ENCODE results near the gene FRAS1.

The FRAS1 gene

DNA sequence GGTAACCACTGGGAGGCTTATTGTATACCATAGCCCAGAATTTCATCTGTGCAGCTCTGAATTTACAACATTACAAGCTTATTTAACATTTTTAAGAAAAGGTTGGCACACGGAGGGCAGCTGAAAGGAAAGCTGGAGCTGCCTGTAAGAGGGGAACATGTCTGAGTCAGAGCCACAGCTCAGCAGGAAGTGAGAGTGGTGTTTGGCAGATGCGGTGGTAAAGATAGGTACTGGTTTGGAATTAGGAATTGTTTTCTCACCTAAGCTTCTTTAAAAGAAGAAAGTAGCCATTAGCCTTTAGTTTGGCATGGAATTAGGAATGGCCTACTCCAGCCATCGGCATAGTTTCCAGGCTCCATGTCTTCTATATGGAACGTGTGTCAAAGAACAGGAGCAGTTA is 321.9 kb downstream of the FRAS1 start:
- DNase-seq, result no peak

DNA sequence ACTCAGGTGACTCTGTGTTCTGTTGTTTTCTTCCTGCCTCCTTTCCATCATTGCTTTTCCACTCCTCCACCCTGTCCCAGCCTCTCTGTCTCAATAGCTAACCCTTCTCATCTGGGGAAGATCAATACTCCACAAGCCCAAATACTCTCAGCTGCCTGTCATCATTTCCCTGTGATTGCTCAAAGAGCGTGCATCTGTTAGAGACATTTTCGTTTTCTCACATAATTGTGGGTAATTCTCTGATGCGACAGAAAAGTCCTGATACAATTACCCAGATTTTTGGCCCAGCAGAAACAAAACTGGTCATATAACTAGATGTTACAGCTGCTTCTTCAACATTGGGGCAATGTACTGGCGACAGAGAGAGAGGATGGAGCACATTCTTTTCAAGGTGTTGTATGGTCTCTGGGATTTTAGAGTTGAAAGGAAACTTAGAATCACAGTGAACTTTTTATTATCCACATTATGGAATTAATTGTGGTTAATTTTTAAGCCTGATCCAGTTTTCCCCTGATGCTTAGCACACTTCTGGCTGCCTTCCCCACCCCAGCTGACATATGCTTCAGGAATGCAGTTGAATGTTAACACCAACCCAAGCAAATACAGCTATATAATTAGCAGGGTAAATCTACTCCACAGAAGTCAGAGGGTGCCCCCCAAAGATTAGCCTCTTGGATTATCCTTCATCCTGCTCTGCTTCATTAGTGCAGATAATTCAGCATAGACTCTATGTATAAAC is 323.0 kb downstream of the FRAS1 start:
- no peak for DNase-seq

DNA sequence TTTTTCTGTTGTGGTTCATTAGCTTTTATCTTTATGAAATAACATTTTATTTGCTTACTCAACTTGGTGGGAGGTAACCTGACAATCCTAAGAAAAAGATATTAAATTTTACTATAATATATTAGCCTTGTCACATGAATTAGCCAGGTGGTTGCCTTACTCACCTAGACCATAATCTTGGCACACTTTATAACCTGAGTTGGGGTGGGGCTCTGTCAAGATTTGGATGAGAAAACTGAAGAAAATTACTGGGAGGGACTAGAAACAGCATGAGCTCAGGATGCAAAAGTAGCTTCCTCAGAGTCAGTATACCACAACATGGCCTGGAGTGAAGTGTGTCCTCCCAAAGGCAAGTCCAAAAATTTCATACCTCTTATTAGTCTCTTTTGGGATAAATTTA is 329.6 kb downstream of the FRAS1 start:
- no peak for DNase-seq

DNA sequence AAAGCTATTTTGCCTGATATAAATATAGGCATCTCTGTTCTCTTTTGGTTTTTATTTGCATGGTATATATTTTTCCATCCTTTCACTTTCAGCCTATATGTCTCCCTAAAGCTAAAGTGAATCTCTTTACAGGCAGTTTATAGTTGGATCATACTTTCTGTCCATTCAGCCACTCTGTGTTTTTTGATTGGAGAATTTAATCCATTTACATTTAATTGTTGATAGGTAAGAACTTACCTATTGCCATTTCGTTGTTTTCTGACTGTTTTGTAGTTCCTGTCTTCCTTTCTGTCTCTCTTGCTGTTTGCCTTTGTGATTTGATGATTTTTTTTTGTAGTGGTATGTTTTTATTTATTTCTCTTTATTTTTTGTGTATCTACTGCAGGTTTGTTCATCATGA is 338.5 kb downstream of the FRAS1 start:
- no peak for DNase-seq

DNA sequence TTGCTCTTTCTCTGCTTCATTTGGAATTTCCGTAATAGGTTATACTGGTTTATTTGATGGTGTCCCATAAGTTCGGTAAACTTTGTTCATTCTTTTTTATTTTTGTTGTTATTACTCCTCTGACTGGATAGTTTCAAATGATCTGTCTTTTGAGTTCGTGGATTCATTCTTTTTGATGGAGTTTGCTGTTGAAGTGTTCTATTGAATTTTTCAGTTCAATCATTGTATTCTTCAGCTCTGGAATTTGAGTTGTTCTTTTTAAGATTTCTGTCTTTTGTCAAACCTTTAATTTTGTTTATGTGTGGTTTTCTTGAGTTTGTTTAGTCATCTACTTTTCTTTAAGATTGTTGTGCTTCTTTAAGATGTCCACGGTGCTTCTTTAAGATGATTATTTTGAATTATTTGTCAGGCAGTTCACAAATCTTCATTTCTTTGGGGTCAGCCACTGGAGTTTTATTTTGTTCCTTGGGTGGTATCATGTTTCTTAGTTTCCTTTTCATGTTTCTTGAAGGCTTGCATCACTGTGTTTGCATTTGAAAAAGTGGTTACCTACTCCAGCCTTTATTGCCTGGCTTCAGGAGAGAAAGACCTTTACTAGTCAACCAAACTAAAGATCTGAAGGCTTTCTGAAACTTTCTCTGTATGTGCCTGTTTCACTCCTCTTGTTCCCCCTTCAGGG is 339.6 kb downstream of the FRAS1 start:
- DNase-seq, result no peak

DNA sequence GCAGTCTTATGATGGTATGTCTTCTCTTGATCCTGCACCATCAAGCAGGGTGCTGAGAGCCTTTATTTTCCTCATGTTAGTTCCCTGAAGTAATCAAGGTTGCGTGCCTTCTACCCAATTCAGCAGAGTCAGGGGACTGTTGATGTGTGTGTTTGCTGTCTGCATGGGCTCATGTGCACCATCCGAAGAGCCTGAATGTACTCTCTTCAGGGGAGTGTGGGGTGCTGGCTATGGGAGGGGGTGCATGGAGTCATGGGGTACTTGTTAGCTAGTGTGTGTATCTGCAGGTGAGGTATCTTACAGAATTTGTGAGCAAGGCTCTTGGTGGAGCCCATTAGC is 340.1 kb downstream of the FRAS1 start:
- DNase-seq, result no peak

DNA sequence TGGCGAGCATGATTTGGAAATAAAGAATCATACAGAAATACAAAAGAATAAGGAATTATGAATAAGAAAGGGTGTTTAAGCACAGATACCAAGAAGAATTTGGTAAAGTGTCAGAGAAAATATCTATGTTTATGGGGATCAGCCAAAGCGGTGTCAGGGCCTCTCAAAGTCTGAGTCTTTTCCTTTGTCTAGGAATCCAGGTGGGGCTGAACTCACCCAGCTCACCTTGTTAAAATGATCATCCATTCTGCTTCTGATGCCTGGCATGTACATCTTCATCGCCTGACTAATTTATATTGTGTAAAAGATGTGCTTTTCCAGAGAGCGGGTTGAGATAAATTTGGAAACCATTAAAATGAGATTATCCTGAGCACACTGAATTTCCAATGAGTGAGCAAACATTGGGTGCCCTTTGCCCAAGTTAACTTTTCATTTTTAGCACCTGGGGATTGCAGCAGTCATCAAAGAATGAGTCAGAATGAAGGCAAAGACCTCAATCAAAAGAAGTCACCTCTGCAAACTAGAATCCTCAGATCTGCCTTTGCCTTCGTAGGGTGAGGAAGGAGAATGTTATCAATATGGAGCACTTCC is 352.6 kb downstream of the FRAS1 start:
- DNase-seq, result no peak

DNA sequence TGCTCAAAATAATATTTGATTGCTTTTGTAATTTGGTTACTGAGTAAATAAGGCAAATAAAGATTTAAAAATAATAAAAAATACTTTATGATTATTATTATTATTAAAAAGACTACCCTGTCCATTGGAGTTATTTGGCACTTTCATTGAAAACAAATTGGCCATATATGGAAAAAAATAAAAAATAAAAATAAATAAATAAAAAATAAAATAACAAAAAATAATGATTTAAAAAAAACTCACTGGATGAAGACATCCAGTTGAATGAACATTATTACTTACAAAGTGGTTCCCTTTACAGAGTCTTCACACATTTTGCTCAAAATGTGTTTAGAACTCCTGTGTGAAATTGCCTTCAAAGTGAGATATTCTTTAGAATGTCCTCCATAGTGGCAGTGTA is 353.1 kb downstream of the FRAS1 start:
- no peak for DNase-seq

DNA sequence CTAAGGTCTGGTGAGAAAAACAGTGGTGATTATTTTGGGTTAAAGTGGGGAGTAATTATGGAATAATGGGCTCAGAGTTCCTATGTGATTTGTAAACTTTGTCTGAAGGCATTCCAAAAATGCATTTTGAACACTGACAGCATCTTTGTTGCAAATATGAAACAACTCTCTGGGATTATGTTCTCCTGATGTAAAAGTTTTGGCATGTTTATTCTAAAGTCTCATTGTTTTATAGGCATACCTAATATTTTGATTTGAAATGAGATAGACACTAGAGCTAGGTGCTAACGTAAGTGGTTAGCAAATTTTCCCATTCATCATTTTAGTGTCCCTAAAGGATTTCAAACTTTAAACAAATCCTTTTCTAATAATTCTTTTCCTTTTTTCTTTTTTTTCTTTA is 353.6 kb downstream of the FRAS1 start:
- no peak for DNase-seq

DNA sequence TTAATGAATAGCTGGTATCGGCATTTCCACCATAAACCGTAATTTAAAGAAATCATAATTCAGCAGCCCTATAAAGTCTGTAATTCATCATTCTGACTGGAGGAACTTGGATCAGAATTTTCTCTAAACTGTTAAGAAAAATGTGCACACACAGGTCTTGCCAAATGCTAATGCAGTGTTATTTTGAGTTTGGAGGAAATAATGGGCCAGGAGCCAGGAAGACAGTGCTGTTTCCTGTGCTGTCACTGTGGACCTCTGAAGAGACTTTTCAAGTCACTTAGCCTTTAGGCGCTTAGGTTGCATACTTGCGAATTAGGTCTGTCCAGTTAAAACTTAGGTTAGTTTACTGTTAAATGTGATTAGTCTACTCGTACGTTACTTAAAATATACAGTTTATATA is 357.0 kb downstream of the FRAS1 start:
- DNase-seq, result no peak

DNA sequence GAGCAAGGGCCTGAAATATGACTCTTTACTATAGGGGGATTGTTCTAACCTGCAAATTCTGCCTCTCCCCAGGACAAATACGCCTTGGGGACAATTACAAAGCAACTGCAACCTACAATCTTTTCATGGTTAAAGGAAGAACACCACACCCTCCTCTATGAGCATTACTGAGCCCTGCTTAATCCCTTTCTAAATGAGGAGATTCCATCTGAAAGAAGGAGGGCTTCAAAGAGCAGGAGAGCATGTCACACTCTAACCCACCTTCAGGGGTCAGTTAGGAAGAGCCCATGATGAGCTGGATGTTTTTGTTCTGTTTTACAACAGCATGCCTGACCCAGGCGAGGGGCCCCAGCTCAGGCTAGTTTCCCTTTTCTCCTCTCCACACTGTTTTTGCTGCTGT is 360.5 kb downstream of the FRAS1 start:
- DNase-seq, result no peak

DNA sequence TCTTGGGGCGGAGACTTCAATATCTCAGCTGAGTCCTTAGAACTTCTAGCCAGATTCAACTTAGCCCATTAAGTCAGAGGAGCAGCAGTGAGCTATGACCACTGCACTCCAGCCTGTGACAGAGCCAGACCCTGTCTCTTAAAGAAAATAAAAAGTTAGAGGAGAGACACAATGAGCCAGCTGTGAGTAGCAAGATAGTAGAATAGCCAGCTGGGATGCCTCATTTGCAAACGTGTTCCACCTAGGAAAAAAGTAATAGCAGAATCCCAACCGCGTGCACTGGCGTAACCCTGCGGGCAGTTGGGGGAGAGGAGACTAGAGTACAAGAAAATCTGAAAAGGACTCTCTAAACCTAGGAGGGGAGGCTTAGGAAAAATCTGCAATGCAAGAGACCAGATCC is 361.3 kb downstream of the FRAS1 start:
- peak in 1 of 2 experiments; percentile 0 for DNase-seq

DNA sequence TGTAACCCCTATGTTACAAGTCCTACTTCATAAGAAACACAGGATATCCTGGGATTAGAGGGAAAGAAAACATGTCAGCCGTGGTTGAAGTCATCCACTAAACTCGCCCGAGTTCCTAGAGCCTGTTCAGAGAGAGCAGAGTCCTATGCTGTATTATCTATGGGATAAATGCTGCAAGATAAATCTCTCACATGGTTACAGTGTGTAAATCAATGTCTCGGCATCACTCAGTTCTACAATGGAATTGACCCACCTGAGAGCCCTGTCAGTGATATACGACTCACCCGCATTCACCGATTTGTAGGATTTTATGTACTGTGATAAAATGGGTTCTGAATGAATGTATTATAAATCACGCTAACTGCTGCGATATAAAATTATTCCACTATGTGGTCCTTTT is 366.7 kb downstream of the FRAS1 start:
- DNase-seq, result no peak

DNA sequence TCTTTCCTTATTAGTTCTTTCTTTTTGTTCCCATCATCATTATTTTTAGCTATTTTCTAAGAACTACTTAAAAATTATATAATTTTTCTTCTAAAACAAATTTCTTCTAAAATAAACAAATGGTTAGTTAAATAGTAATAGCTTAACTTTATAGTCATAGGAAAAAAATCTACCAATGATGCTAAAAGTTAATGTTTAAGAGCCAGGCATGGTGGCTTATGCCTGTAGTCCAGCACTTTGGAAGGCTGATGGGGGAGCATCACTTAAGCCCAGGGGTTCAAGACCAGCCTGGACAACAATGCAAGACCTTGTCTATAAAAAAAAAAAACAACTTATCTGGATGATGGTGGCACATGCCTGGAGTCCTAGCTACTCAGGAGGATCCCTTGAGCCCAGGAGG is 367.3 kb downstream of the FRAS1 start:
- DNase-seq, result no peak

DNA sequence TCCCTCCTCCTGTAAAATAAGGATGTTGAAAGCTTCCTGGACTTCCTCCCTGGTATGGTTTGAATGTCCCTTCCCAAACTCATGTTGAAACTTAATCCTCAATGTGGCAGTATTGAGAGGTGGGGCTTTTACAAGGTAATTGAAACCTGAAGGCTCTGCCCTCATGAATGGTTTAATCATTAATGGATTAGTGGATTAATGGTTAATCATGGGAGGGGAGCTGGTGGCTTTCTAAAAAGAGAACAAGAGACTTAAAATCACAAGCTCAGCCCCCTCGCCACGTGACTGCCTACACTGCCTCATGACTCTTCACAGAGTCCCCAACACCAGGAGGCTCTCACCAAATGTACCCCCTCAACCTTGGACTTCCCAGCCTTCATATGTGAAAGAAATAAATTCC is 369.8 kb downstream of the FRAS1 start:
- no peak for DNase-seq

DNA sequence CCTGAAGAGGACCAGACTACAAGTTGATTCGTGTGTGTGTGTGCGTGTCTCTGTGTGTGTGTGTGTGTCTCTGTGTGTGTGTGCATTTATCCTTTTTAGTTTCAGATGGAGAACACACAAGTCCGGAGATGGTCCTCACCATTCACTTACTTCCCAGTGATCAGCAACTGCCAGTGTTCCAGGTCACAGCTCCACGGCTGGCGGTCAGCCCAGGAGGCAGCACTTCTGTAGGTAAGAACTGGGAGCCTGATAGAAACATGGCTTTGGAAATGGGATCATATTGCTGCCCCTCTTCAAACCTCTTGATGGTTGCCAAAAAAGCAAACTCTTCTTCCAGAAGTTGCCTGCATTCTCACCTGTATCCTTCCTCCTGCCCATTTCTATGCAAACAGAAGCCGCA is 371.9 kb downstream of the FRAS1 start:
- no peak for DNase-seq

DNA sequence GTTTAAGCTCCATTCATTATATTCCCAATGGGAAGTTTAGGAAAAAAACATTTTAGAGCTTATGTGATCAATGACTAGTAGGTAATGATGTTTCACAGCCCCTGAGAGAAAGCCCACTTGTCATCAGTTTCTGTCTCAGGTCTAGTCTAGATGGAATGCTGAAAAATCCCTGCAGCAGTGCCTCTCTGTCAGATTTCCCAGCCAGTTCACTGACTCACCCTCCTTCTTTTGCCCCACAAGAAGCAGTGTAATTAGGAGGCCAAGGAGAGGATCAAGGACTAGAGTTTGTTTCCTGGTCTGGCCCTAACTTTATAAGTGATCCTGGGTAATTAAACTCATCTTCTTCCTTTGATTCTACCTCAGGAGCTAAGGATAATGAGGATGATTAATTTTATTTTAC is 375.8 kb downstream of the FRAS1 start:
- DNase-seq, result no peak

DNA sequence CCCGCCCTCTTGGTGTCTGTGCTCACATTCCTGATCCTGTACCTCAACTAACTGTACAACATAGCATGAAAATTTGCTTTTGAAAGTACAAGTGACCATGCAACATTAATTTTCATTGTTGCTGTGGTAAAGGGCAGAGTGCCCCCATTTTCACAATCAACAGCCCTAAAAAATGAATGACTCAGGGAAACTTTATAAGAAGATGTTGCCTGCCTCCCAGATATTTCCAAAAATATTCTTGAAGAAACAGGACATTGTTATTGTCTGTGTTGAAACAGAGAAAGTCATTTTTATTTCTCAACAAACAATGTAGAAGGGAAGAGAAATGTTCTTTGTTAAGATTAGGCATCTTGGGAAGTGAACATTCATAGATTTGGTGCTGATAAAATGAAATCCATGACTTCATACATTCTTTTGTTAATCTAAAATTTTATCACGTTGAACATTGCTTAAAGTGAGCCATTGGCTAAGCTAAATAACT is 380.5 kb downstream of the FRAS1 start:
- DNase-seq, result no peak

DNA sequence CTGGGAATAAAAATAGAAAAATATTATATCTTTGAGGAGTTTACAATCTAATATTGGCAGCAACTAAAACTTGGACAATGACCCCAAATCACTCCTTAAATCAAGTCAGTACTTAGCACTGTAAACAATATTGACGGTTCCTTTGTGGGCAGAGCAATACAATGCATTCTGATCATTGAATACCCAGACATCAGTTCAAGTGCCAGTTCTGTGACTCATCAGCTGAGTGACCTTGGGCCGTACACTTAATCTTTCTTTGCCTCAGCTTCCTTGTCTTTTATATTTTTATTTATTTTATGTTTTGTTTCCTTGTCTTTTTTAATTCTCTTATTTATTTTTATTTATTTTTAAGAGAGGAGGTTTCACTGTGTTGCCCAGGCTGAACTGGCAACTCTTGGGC is 382.2 kb downstream of the FRAS1 start:
- no peak for DNase-seq

DNA sequence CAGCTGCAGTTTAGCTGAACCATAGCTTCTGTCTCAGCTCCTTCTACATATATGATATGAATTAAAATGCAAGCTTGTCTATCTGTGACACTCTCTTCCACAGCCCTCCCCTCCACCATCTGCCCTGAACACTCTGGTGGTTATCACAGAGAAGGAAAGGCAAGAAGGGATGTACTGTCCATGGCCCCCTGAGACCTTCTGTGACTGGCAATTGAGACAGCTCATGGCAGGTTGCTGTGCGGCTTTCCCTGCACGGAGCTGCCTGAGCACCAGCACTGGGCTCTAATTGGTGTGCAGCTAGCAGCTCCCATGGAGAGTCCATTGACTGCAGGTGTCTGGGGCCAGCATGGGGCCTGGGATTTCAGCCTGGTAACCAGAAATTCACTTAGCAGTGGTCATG is 384.6 kb downstream of the FRAS1 start:
- no peak for DNase-seq

DNA sequence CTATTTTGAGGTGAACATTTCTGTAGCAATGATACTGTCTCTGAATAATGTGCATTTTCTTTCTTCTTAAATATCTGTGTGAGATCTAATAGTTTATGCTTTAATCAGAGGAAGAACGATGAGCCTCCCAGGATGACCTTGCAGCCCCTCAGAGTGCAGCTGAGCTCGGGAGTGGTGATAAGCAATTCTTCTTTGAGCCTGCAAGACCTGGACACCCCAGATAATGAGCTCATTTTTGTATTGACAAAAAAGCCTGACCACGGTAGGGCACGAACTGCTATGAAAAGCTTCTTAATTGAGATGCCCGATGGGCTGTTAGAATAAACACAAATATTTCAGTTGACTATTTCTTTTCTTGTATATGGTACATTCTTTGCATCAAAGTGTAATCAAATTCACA is 389.5 kb downstream of the FRAS1 start:
- DNase-seq, result no peak

DNA sequence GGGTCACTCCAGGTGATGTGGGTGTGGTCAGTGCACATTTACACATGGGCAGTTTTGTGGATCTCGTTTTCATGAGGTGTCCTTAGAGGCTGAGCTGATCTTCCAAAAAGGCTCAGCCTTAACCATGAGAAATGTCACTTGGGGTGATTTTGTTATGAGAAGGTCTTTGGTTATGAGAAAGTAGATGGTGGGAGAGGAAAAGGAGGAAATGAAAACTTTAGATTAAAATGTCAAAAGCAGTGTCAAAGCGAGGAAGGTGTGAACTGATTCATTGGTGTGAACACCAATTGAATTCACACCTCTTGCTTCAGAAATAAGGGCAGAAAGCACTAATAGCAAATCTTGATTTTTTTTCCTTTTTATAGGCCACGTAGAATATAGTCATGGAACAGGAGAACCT is 394.3 kb downstream of the FRAS1 start:
- no peak for DNase-seq

DNA sequence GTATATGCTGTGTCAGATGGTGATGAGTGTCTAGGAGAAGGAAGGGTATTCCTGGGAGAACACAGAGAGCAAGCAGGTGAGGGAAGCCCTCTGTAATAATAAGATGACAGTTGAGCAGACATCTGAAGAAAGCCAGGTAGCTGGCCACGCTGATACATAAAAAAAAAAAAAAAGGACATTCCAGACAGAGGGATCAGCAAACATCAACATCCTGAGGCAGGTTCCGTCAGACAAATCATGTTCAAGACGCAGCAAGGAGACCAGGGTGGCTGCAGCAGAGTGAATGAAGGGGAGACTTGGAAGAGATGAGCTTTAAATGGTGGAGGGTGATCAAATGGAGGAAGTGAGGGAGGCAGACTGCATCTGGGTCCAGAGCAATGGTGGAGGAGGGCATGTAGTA is 396.9 kb downstream of the FRAS1 start:
- no peak for DNase-seq

DNA sequence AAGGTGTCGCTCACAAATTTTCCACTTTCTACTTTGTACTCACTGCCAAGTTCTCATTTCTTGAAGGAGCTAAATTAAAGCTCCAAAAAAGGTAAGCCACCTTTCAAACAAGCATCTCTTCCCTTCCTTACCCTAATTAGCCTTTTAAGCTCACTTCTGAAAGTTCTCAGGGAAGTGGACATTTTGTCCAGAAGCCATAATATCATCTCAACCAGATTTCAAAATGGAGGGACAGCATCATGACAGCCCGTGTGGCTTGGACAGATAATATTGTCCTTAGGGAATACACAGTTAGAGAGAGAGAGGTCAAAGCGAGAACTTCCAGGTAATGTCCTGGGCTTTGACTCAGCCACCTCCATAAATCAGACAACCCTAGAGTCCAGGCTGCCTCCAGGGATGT is 400.6 kb downstream of the FRAS1 start:
- DNase-seq, result no peak

DNA sequence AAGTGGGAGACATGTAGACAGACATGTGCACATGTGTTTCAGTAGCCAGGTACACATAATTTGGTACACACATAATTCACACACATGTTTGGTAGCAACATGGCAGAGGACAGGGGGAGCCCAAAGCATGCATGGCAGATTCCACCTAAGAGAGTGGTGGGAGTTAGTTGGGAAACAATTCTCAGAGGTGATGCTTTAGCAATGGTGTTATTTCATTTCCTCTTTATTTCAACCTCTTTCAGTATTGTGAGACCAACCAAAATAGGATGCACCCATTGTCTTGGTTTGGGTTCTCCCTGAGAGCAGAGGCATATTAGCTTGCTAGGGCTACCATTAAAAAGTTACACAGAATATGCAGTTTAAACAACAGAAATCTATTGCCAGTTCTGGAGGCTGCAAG is 402.2 kb downstream of the FRAS1 start:
- no peak for DNase-seq
